GM19193 (cell line): ENCODE results near the gene NECTIN3.

Experiments used
- POLR2A ChIP-seq: IDR thresholded peaks from 4 replicates; pipeline ENCODE4 v1.6.1; 2011; ENCODE audit not compliant: insufficient read depth, insufficient read length; ENCODE audit errors: extremely low read depth

NECTIN3 gene

GRCh38 chr3:111212511-111212910, 140.9 kb downstream of the NECTIN3 start:
- no peak for TF ChIP-seq POLR2A

- no peak for TF ChIP-seq POLR2A
Observed at GRCh38 chr3:111215481-111215880, 143.9 kb downstream of the NECTIN3 start.

DNA sequence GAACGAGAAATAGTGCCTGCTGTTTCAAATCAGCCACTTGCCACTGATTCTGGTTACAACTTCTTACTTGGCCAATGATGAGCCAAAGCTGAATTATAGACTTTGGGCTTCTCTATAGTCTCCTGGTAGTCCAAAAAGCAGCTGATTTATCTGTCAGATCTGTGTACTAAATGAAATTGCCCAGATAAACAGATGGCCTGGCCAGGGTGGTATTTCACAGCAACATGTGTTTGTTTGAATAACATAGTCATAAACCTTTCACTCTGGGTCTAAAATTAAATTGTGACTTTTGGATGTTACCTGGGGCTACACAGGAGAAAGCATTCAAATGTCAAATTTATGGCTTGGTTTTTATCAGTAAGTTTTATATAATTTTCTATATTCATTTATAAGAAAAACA, 147.0 kb downstream of the NECTIN3 start:
- no peak for TF ChIP-seq POLR2A

GRCh38 chr3:111227216-111227615, 155.6 kb downstream of the NECTIN3 start:
- TF ChIP-seq POLR2A, result no peak

DNA sequence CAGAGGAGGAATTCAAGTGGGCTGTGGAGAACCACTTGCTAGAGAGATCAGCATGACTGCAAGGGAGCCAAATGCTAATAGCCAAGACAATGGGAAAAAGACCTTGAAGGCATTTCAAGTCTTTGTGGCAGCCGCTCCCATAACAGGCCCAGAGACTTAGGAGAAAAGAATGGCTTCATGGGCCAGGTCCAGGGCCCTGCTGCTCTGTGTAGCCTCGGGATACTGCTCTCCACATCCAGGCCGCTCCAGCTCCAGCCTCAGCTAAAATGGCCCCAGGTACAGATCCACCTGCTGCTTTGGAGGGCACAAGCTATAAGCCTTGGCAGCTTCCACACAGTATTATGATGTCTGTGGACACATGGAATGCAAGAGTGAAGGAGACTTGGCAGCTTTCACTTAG, 157.7 kb downstream of the NECTIN3 start:
- TF ChIP-seq POLR2A, result no peak

DNA sequence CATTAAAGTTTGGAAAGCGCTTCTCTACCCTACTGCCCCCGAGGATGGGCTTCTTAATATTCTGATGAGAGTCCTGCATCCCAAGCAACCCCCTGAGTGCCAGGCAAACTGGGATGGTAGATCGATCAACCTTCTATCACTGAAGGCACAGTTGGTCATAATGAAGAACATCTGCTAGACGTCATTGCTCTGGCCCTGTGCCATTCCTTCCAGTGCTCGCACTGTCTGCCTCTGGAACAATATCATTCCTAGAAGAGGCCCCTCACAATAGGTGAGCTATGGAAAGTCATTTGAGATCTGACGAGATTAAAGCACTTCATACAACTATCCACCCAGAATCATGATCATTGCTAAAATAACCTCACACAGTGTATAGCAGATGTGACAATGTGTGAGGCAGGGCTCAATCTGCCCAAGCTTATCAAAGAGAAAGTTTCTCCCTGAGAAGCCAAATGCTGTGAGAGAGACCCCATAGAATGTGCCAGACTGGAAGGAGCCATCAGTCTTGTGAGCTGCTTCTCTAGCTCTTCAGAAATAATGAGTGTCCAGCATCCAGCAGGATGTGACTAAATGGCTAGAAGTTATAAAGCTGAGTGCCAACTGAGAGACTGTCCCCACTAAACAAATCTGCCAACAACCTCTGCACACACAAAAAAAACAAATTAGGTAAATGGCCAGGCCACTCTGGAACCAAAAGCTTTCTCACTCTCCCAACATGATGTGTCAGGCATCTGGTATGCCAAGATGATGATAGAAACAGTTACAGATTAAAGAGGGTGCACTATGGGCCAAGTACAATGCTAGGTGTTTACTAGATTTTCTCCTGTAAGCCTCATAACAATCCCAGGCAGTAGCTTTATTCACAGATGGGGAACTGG, 165.5 kb downstream of the NECTIN3 start:
- TF ChIP-seq POLR2A, result no peak

- no peak for TF ChIP-seq POLR2A
Observed at GRCh38 chr3:111237946-111238345, 166.3 kb downstream of the NECTIN3 start.

- no peak for TF ChIP-seq POLR2A
Observed at GRCh38 chr3:111238885-111239284, 167.3 kb downstream of the NECTIN3 start.

DNA sequence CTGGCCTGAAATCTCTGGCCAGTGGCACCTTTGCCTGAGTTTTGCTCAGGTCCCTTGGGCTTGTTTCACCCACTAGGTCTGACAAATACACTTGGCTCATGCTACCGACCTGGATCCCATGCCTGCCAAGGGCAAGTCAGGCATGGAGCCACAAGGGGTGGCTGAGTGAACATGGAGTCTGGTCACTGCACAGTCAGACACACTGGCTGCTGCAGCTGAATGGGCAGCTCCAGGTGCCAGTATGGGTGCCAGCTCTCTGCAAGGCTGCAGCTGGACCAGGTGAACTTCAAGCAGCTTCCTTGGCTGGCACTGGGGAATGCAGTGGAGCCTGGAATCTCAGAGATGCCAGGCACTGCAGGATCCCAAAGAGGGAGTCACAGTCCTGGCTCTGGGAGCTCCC, 170.3 kb downstream of the NECTIN3 start:
- no peak for TF ChIP-seq POLR2A
